Neural progenitor cell (in vitro differentiated cells): Measurements from ENCODE around the gene GJA10. TPM values are rescaled to one million over a fixed set of nuclear protein-coding genes. Genes with fewer than 3 reads are reported as not detected.

Source experiments
- DNase-seq: peaks from one replicate; pipeline ENCODE4 v3.0.0-alpha.2; 2016; ENCODE audit warnings: low spot score
- H2AFZ ChIP-seq: fragments of 200-600 bp; sonication (generic); replicated peaks from 2 replicates; pipeline ENCODE4 v1.6.1; 2016; ENCODE audit warnings: antibody characterized with exemption
- H3F3A ChIP-seq: fragments of 200-600 bp; sonication (generic); 2 replicates; pipeline ENCODE4 v1.6.1; 2016; ENCODE audit warnings: antibody characterized with exemption, low read depth
- H3K27ac ChIP-seq: fragments of 200-600 bp; sonication (generic); 2 replicates; pipeline ENCODE4 v1.5.1; 2016; ENCODE audit warnings: mild to moderate bottlenecking
- H3K27me3 ChIP-seq: fragments of 200-600 bp; sonication (generic); 2 replicates; pipeline ENCODE4 v1.6.1; 2016; ENCODE audit warnings: mild to moderate bottlenecking, moderate library complexity
- H3K36me3 ChIP-seq: fragments of 200-600 bp; sonication (generic); 2 replicates; pipeline ENCODE4 v1.5.1; 2016
- H3K4me1 ChIP-seq: fragments of 200-600 bp; sonication (generic); 2 replicates; pipeline ENCODE4 v1.6.1; 2016; ENCODE audit warnings: mixed run types
- H3K4me2 ChIP-seq: fragments of 200-600 bp; sonication (generic); 2 replicates; pipeline ENCODE4 v1.6.1; 2016
- H3K4me3 ChIP-seq: fragments of 200-600 bp; sonication (generic); 2 replicates; pipeline ENCODE4 v1.5.1; 2016
- H3K79me2 ChIP-seq: fragments of 200-600 bp; sonication (generic); 2 replicates; pipeline ENCODE4 v1.6.1; 2016; ENCODE audit warnings: low read depth
- H3K9ac ChIP-seq: fragments of 200-600 bp; sonication (generic); 2 replicates; pipeline ENCODE4 v1.6.1; 2016
- H3K9me3 ChIP-seq: fragments of 200-600 bp; sonication (generic); 2 replicates; pipeline ENCODE4 v1.5.1; 2016; ENCODE audit warnings: low read depth
- H4K20me1 ChIP-seq: fragments of 200-600 bp; sonication (generic); 2 replicates; pipeline ENCODE4 v1.6.1; 2016; ENCODE audit warnings: low read depth
- H3K27ac Mint-ChIP-seq: 3 replicates; pipeline ENCODE4 v1.8.0; 2021; ENCODE audit warnings: mixed read lengths
- H3K27me3 Mint-ChIP-seq: 2 replicates; pipeline ENCODE4 v1.8.0; 2022; ENCODE audit warnings: low read depth, mild to moderate bottlenecking, inconsistent platforms, moderate library complexity, mixed read lengths; ENCODE audit not compliant: insufficient read depth
- H3K36me3 Mint-ChIP-seq: 3 replicates; pipeline ENCODE4 v1.8.0; 2021; ENCODE audit warnings: mixed read lengths
- H3K4me1 Mint-ChIP-seq: 3 replicates; pipeline ENCODE4 v1.8.0; 2021; ENCODE audit warnings: mixed read lengths
- H3K4me3 Mint-ChIP-seq: 3 replicates; pipeline ENCODE4 v1.8.0; 2021; ENCODE audit warnings: mild to moderate bottlenecking, moderate library complexity, mixed read lengths
- H3K9me3 Mint-ChIP-seq: 3 replicates; pipeline ENCODE4 v1.8.0; 2020; ENCODE audit warnings: mixed read lengths
- EZH2 ChIP-seq: fragments of 200-600 bp; sonication (generic); IDR thresholded peaks from 2 replicates; pipeline ENCODE4 v1.6.1; 2017; ENCODE audit warnings: antibody characterized with exemption, mild to moderate bottlenecking, moderate library complexity
- EZH2phosphoT487 ChIP-seq: fragments of 200-600 bp; sonication (generic); IDR thresholded peaks from 2 replicates; pipeline ENCODE4 v1.6.1; 2017; ENCODE audit warnings: antibody characterized with exemption
- total RNA-seq: library from RNA; depleted of rRNA; stranded (reverse); fragments of >200 nt; gene quantifications from 2 replicates; pipeline ENCODE4 v1.2.3, GENCODE V29; 2015; ENCODE audit warnings: low replicate concordance
- TF ChIP-seq, protein P1 (sequence below): fragments of 200-600 bp; sonication (generic); IDR thresholded peaks from 2 replicates; pipeline ENCODE4 v1.5.1; 2017; ENCODE audit warnings: antibody characterized with exemption, mild to moderate bottlenecking

The GJA10 gene
- total RNA-seq, 1 donor from 2014 or later = not detected

DNA sequence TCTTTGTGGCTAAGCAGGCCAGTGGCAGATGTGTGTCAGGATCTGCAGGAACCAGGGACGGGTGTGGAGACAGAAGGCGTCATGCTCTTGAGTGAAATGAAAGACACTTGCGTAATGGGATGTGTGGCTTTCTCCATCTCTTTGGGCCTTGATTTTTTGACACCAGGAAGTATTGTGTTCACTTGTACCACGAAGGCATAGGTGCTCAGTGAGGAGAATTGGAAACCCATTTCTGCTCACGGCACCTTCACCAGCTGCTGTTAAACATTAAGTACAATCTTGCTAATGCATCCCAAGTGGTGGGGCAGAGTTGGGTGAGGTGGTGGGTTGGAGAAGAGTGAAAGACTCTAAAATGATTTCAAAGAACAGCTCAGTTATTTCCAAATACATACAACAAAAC, 30.0 kb downstream of the GJA10 start:
- no peak overlapping the region for H3K4me3 Mint-ChIP-seq

DNA sequence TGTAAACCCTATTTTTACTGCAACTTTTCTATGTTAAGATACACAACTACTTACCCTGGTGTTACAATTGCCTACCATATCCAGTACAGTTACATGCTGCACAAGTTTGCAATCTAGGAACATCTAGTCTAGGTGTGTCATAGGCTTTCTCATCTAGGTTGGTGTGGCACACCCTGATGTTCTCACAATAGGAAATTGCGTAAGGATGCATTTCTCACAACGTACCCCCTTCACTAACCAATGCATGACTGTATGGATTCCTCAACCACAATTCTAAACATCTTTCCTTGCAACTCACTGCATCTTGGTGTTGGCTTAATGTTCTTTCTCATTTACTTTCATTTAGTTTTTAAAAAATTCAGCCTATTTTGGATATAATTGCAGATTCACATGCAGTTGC, 31.6 kb downstream of the GJA10 start:
- no peak overlapping the region for H3K4me3 Mint-ChIP-seq
- H3K27ac ChIP-seq = no peak overlapping the region
- H3K4me1 ChIP-seq = peaks cover 34% of the 10 kb centered on the region
- no peaks in the 10 kb centered on the region for H4K20me1 ChIP-seq
- H3K27me3 Mint-ChIP-seq = peaks cover 10% of the 10 kb centered on the region
- H3K9ac ChIP-seq = no peak overlapping the region
- peaks cover 8% of the 10 kb centered on the region for H3K9me3 Mint-ChIP-seq
- H3K4me1 Mint-ChIP-seq = peaks cover 62% of the 10 kb centered on the region
- H3K27me3 ChIP-seq = no peaks in the 10 kb centered on the region
- no peaks in the 10 kb centered on the region for H3K9me3 ChIP-seq
- H3K4me2 ChIP-seq = no peak overlapping the region
- H3F3A ChIP-seq = peaks cover 27% of the 10 kb centered on the region
- peaks cover 10% of the 10 kb centered on the region for H3K36me3 Mint-ChIP-seq
- H3K36me3 ChIP-seq = no peaks in the 10 kb centered on the region
- no peak overlapping the region for H2AFZ ChIP-seq
- no peak for TF ChIP-seq EZH2
- TF ChIP-seq, protein P1, sequence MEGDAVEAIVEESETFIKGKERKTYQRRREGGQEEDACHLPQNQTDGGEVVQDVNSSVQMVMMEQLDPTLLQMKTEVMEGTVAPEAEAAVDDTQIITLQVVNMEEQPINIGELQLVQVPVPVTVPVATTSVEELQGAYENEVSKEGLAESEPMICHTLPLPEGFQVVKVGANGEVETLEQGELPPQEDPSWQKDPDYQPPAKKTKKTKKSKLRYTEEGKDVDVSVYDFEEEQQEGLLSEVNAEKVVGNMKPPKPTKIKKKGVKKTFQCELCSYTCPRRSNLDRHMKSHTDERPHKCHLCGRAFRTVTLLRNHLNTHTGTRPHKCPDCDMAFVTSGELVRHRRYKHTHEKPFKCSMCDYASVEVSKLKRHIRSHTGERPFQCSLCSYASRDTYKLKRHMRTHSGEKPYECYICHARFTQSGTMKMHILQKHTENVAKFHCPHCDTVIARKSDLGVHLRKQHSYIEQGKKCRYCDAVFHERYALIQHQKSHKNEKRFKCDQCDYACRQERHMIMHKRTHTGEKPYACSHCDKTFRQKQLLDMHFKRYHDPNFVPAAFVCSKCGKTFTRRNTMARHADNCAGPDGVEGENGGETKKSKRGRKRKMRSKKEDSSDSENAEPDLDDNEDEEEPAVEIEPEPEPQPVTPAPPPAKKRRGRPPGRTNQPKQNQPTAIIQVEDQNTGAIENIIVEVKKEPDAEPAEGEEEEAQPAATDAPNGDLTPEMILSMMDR = no peak
- TF ChIP-seq EZH2phosphoT487 = no peak
- H3K4me3 ChIP-seq = no peak overlapping the region
- DNase-seq = no peak
- peak overlapping the region; percentile 13 for H3K27ac Mint-ChIP-seq
- H3K79me2 ChIP-seq = no peaks in the 10 kb centered on the region

More for the DNA sequence above, 30.0 kb downstream of the GJA10 start:
- TF ChIP-seq EZH2phosphoT487 (no peak), EZH2 (no peak)
- TF ChIP-seq, protein P1 = no peak
- Histone ChIP-seq H3K4me3 (no peak overlapping the region), H3K27me3 (no peaks in the 10 kb centered on the region), H4K20me1 (no peaks in the 10 kb centered on the region), H3K4me1 (peaks cover 23% of the 10 kb centered on the region), H3K4me2 (no peak overlapping the region), H2AFZ (no peak overlapping the region), H3K79me2 (no peaks in the 10 kb centered on the region), H3K9me3 (no peaks in the 10 kb centered on the region), H3K9ac (no peak overlapping the region), H3K36me3 (no peaks in the 10 kb centered on the region), H3F3A (peaks cover 22% of the 10 kb centered on the region), H3K27ac (no peak overlapping the region)
- Mint-ChIP-seq H3K36me3 (peaks cover 8% of the 10 kb centered on the region), H3K4me1 (peaks cover 49% of the 10 kb centered on the region), H3K9me3 (peaks cover 10% of the 10 kb centered on the region), H3K27me3 (peaks cover 10% of the 10 kb centered on the region), H3K27ac (no peak overlapping the region)
- DNase-seq = no peak

DNA sequence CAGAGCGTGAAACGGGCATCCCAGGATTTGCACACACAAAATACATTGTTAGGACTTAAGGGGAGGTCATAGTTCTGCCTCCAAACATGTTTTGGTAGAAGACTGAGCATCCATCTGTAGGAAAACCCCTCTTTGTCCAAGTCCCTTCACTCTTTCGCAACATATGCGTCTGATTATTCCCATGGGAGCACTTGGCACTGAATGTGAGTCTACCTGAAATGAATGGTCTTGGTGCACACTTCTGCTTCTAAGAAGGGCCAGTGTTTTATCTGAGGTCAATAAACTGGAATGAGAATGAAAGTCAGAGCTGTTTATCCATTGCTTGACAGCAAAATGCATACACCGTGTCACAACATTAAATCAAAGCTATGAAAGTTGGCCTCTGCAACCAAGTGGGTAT, 33.0 kb downstream of the GJA10 start:
- Histone ChIP-seq H4K20me1 (no peaks in the 10 kb centered on the region), H2AFZ (no peak overlapping the region), H3K27ac (no peak overlapping the region), H3K79me2 (no peaks in the 10 kb centered on the region), H3K36me3 (no peaks in the 10 kb centered on the region), H3K9me3 (no peaks in the 10 kb centered on the region), H3K27me3 (no peaks in the 10 kb centered on the region), H3K9ac (no peak overlapping the region), H3F3A (peaks cover 27% of the 10 kb centered on the region), H3K4me1 (peaks cover 38% of the 10 kb centered on the region), H3K4me3 (no peak overlapping the region), H3K4me2 (peak overlapping the region; percentile 30)
- TF ChIP-seq EZH2phosphoT487 (no peak), EZH2 (no peak)
- TF ChIP-seq, protein P1 = no peak
- no peak for DNase-seq
- peak overlapping the region; percentile 25 for H3K27ac Mint-ChIP-seq
- H3K27me3 Mint-ChIP-seq = peaks cover 10% of the 10 kb centered on the region
- H3K9me3 Mint-ChIP-seq = peaks cover 8% of the 10 kb centered on the region
- H3K4me3 Mint-ChIP-seq = no peak overlapping the region
- peaks cover 18% of the 10 kb centered on the region for H3K36me3 Mint-ChIP-seq
- H3K4me1 Mint-ChIP-seq = peaks cover 59% of the 10 kb centered on the region
